HG03139 (cell line): Measurements from ENCODE around the gene CSTF3.

Experiments used
- ATAC-seq: cut with Tn5 transposase; IDR thresholded peaks from one replicate; pipeline ENCODE4 v1.9.1; 2021; ENCODE audit not compliant: unreplicated experiment

CSTF3 gene

GRCh38 chr11:33045551-33046255 lies 115.6 kb downstream of the CSTF3 start:
- ATAC-seq, result no peak

- ATAC-seq, result no peak
Observed at GRCh38 chr11:33044285-33044756, 117.0 kb downstream of the CSTF3 start.

- no peak for ATAC-seq
Observed at GRCh38 chr11:33043221-33043830, 118.0 kb downstream of the CSTF3 start.

- no peak for ATAC-seq
Observed at GRCh38 chr11:33040862-33041453, 120.3 kb downstream of the CSTF3 start.

- ATAC-seq, result peak; percentile 8
Observed at GRCh38 chr11:33040033-33040861, 121.0 kb downstream of the CSTF3 start.

GRCh38 chr11:33039274-33040032 lies 121.8 kb downstream of the CSTF3 start, which contains the start of gene TCP11L1:
Gene TCP11L1, plus strand, starts transcription at chr11:33039572. Its CDS starts 4,202 bp downstream, at chr11:33043774.
- ATAC-seq, result peak; percentile 75

GRCh38 chr11:33035011-33035410 lies 126.3 kb downstream of the CSTF3 start:
- no peak for ATAC-seq
